H9 (cell line): ENCODE results near the gene EML4. TPM values are rescaled to one million over a fixed set of nuclear protein-coding genes. Genes with fewer than 3 reads are reported as not detected.
"Not testable (repeated sequence)": the region's sequence is repeated elsewhere in the genome, so short reads cannot be mapped to it uniquely, and the experiment has no call there.

Experiments
- DNase-seq: peaks from one replicate; pipeline ENCODE4 v3.0.0-alpha.2; 2017
- H2AFZ ChIP-seq: one replicate; pipeline ENCODE4 v1.6.1; 2013; ENCODE audit warnings: mild to moderate bottlenecking, low read length, control low read depth, moderate library complexity
- H2AK5ac ChIP-seq: 2 replicates; pipeline ENCODE4 v1.6.1; 2013; ENCODE audit warnings: low read length, control low read depth, mixed read lengths; ENCODE audit not compliant: insufficient read length
- H2BK120ac ChIP-seq: one replicate; pipeline ENCODE4 v1.6.1; 2013; ENCODE audit warnings: low read depth, mild to moderate bottlenecking, low read length, control low read depth, inconsistent platforms; ENCODE audit not compliant: poor library complexity, severe bottlenecking
- H2BK12ac ChIP-seq: 2 replicates; pipeline ENCODE4 v1.6.1; 2013; ENCODE audit warnings: low read length, control low read depth, mixed read lengths, low read depth; ENCODE audit not compliant: insufficient read length
- H2BK15ac ChIP-seq: 2 replicates; pipeline ENCODE4 v1.6.1; 2013; ENCODE audit warnings: low read depth, low read length, control low read depth
- H2BK20ac ChIP-seq: one replicate; pipeline ENCODE4 v1.6.1; 2013; ENCODE audit warnings: low read depth, mild to moderate bottlenecking, low read length, control low read depth, inconsistent platforms; ENCODE audit not compliant: poor library complexity, severe bottlenecking
- H2BK5ac ChIP-seq: 2 replicates; pipeline ENCODE4 v1.6.1; 2013; ENCODE audit warnings: low read length, control low read depth, mixed read lengths; ENCODE audit not compliant: insufficient read length
- H3K14ac ChIP-seq: 2 replicates; pipeline ENCODE4 v1.6.1; 2013; ENCODE audit warnings: low read length, control low read depth; ENCODE audit not compliant: insufficient read depth
- H3K18ac ChIP-seq: 2 replicates; pipeline ENCODE4 v1.6.1; 2013; ENCODE audit warnings: low read depth, mild to moderate bottlenecking, mixed read lengths, low read length, control low read depth; ENCODE audit not compliant: insufficient read length
- H3K23ac ChIP-seq: 2 replicates; pipeline ENCODE4 v1.6.1; 2013; ENCODE audit warnings: low read length, control low read depth, mixed read lengths, low read depth; ENCODE audit not compliant: insufficient read length
- H3K23me2 ChIP-seq: 2 replicates; pipeline ENCODE4 v1.6.1; 2013; ENCODE audit warnings: low read depth, mild to moderate bottlenecking, mixed read lengths, low read length, control low read depth; ENCODE audit not compliant: insufficient read length, poor library complexity, severe bottlenecking
- H3K27ac ChIP-seq: 2 replicates; pipeline ENCODE4 v1.5.1; 2013; ENCODE audit warnings: low read length, control low read depth, mixed read lengths, low read depth; ENCODE audit not compliant: insufficient read length
- H3K27me3 ChIP-seq: 2 replicates; pipeline ENCODE4 v1.6.1; 2013; ENCODE audit warnings: low read length, control low read depth, inconsistent platforms; ENCODE audit not compliant: insufficient read depth
- H3K4ac ChIP-seq: 2 replicates; pipeline ENCODE4 v1.6.1; 2013; ENCODE audit warnings: low read depth, mild to moderate bottlenecking, control low read depth, inconsistent platforms, low read length, moderate library complexity
- H3K4me1 ChIP-seq: 2 replicates; pipeline ENCODE4 v1.6.1; 2013; ENCODE audit warnings: low read length, control low read depth, inconsistent platforms; ENCODE audit not compliant: insufficient read depth
- H3K4me2 ChIP-seq: 2 replicates; pipeline ENCODE4 v1.6.1; 2013; ENCODE audit warnings: low read length, control low read depth, mixed read lengths; ENCODE audit not compliant: insufficient read length, insufficient read depth
- H3K56ac ChIP-seq: 2 replicates; pipeline ENCODE4 v1.6.1; 2013; ENCODE audit warnings: low read depth, mild to moderate bottlenecking, mixed read lengths, low read length, control low read depth; ENCODE audit not compliant: insufficient read length
- H3K79me1 ChIP-seq: 2 replicates; pipeline ENCODE4 v1.6.1; 2013; ENCODE audit warnings: low read depth, mild to moderate bottlenecking, moderate library complexity, low read length, control low read depth, inconsistent platforms; ENCODE audit not compliant: insufficient read depth, poor library complexity, severe bottlenecking
- H3K79me2 ChIP-seq: 2 replicates; pipeline ENCODE4 v1.6.1; 2013; ENCODE audit warnings: low read length, control low read depth, inconsistent platforms; ENCODE audit not compliant: insufficient read depth
- H3K9ac ChIP-seq: 2 replicates; pipeline ENCODE4 v1.6.1; 2013; ENCODE audit warnings: low read length, control low read depth, mixed read lengths; ENCODE audit not compliant: insufficient read length; ENCODE audit errors: extremely low read depth
- H3K9me3 ChIP-seq: one replicate; pipeline ENCODE4 v1.6.1; 2013; ENCODE audit warnings: low read depth, low read length, inconsistent platforms; ENCODE audit not compliant: control insufficient read depth
- H3T11ph ChIP-seq: one replicate; pipeline ENCODE4 v1.6.1; 2013; ENCODE audit warnings: mild to moderate bottlenecking, low read length, control low read depth, inconsistent platforms
- H4K20me1 ChIP-seq: one replicate; pipeline ENCODE4 v1.6.1; 2013; ENCODE audit not compliant: control insufficient read depth, insufficient read length, insufficient read depth
- H4K5ac ChIP-seq: 2 replicates; pipeline ENCODE4 v1.6.1; 2013; ENCODE audit warnings: low read depth, mild to moderate bottlenecking, mixed read lengths, low read length, control low read depth; ENCODE audit not compliant: insufficient read length
- H4K8ac ChIP-seq: replicated peaks from 2 replicates; pipeline ENCODE4 v1.6.1; 2013; ENCODE audit warnings: low read length, control low read depth, mixed read lengths, low read depth; ENCODE audit not compliant: insufficient read length
- H4K91ac ChIP-seq: 2 replicates; pipeline ENCODE4 v1.6.1; 2013; ENCODE audit warnings: low read depth, mild to moderate bottlenecking, moderate library complexity, mixed read lengths, low read length, control low read depth; ENCODE audit not compliant: insufficient read length
- H3K27ac Mint-ChIP-seq, 3 experiments: 2 replicates in 2 of 3; 3 replicates in 1 of 3; pipeline ENCODE4 v1.8.0; 2020 to 2021; ENCODE audit warnings: mixed read lengths in 3 of 3, mild to moderate bottlenecking in 1 of 3, moderate library complexity in 1 of 3
- H3K27me3 Mint-ChIP-seq: 2 replicates; pipeline ENCODE4 v1.8.0; 2021; ENCODE audit warnings: low read depth, mild to moderate bottlenecking, moderate library complexity, mixed read lengths
- H3K36me3 Mint-ChIP-seq, 3 experiments: 2 replicates in 2 of 3; 3 replicates in 1 of 3; pipeline ENCODE4 v1.8.0; 2020 to 2021; ENCODE audit warnings: low read depth in 3 of 3, mixed read lengths in 3 of 3; ENCODE audit not compliant: insufficient read depth in 1 of 3
- H3K4me1 Mint-ChIP-seq, 2 experiments: 2 replicates each; pipeline ENCODE4 v1.8.0; 2020; ENCODE audit warnings: mixed read lengths in 2 of 2
- H3K4me3 Mint-ChIP-seq, 2 experiments: 2 replicates in 1 of 2; 3 replicates in 1 of 2; pipeline ENCODE4 v1.8.0; 2020 to 2021; ENCODE audit warnings: mild to moderate bottlenecking in 2 of 2, mixed read lengths in 2 of 2, moderate library complexity in 1 of 2
- H3K9me3 Mint-ChIP-seq, 2 experiments: 2 replicates in 1 of 2; 3 replicates in 1 of 2; pipeline ENCODE4 v1.8.0; 2020; ENCODE audit warnings: mild to moderate bottlenecking in 2 of 2, mixed read lengths in 2 of 2, moderate library complexity in 1 of 2
- CTCF ChIP-seq: fragments of 200-600 bp; sonication (generic); conservative IDR thresholded peaks from 3 replicates; pipeline ENCODE4 v1.8.0; 2021; ENCODE audit warnings: antibody characterized with exemption, mild to moderate bottlenecking
- WGBS: extraction: QIAGEN DNeasy Blood & Tissue Kit; methylation state at CpG from one replicate; pipeline ENCODE4 v1.1.7; 2013; ENCODE audit warnings: missing lambda C conversion rate, low lambda C conversion rate, mixed read lengths; ENCODE audit not compliant: insufficient read length; ENCODE audit errors: extremely low coverage; 5-methylcytosine and 5-hydroxymethylcytosine counted together
- total RNA-seq: library from RNA; stranded (reverse); gene quantifications from 2 replicates; pipeline ENCODE4 v1.2.1, GENCODE V29; 2021

The EML4 gene
- total RNA-seq, 1 experiment from 2014 or later = 68.6 TPM

- Mint-ChIP-seq H3K9me3 (no peaks in the 10 kb centered on the region), H3K27ac (no peak overlapping the region), H3K4me1 (no peaks in the 10 kb centered on the region; a peak in 1 of 4 replicates), H3K4me3 (no peak overlapping the region), H3K36me3 (peaks cover 26 to 47% (median 42%) of the 10 kb centered on the region in 3 experiments; a peak in 6 of 7 replicates), H3K27me3 (no peaks in the 10 kb centered on the region)
- Histone ChIP-seq H3K56ac (no peak overlapping the region), H3K27ac (no peak overlapping the region), H2BK5ac (no peak overlapping the region), H3K4me1 (no peaks in the 10 kb centered on the region), H4K20me1 (no peaks in the 10 kb centered on the region), H3K14ac (no peak overlapping the region), H2BK120ac (no peak overlapping the region), H3K79me2 (no peaks in the 10 kb centered on the region), H4K8ac (no peak overlapping the region), H2BK20ac (no peak overlapping the region), H3K18ac (no peak overlapping the region), H3K9me3 (no peaks in the 10 kb centered on the region), H3K27me3 (no peaks in the 10 kb centered on the region), H2BK12ac (no peak overlapping the region), H3K79me1 (no peaks in the 10 kb centered on the region), H2AFZ (no peak overlapping the region), H4K5ac (no peak overlapping the region), H3K9ac (no peak overlapping the region), H3K23ac (no peak overlapping the region), H3K23me2 (no peaks in the 10 kb centered on the region), H2AK5ac (no peak overlapping the region), H3K4ac (no peak overlapping the region), H3T11ph (no peak overlapping the region), H4K91ac (no peak overlapping the region), H3K4me2 (no peak overlapping the region), H2BK15ac (no peak overlapping the region)
- no peak for DNase-seq
- TF ChIP-seq CTCF = no peak
- no CpG with 5 or more reads among the region's 3 CpGs for WGBS
Measured at GRCh38 chr2:42334220-42334619, 165.1 kb downstream of the EML4 start.

GRCh38 chr2:42334865-42335264 lies 165.7 kb downstream of the EML4 start:
- H3K23ac ChIP-seq, H3K23me2 ChIP-seq, H3K79me2 ChIP-seq, H3K9ac ChIP-seq, H2BK120ac ChIP-seq, H2BK12ac ChIP-seq, H3K14ac ChIP-seq, H3T11ph ChIP-seq, H3K9me3 ChIP-seq, H4K5ac ChIP-seq, H3K4me1 ChIP-seq, H3K27ac Mint-ChIP-seq, H3K56ac ChIP-seq, H3K27me3 ChIP-seq, H3K4me1 Mint-ChIP-seq, H3K4me2 ChIP-seq, H3K79me1 ChIP-seq, H2BK15ac ChIP-seq, H3K4me3 Mint-ChIP-seq, H2BK20ac ChIP-seq, H3K4ac ChIP-seq, H3K27me3 Mint-ChIP-seq, H3K9me3 Mint-ChIP-seq, H3K18ac ChIP-seq, H2AK5ac ChIP-seq, H4K20me1 ChIP-seq, H4K91ac ChIP-seq, DNase-seq, H2BK5ac ChIP-seq, H3K27ac ChIP-seq, H4K8ac ChIP-seq, H2AFZ ChIP-seq: not testable (repeated sequence)
- peaks cover 23 to 42% (median 36%) of the 10 kb centered on the region in 3 experiments; a peak in 6 of 7 replicates for H3K36me3 Mint-ChIP-seq
- no CpG with 5 or more reads among the region's 6 CpGs for WGBS
